NCI-H1105 (cell line): Measurements from ENCODE around the gene WDR90.
"Not testable (repeated sequence)": the region's sequence is repeated elsewhere in the genome, so short reads cannot be mapped to it uniquely, and the experiment has no call there.

Experiments used
- DNase-seq: peaks from one replicate; lab custom pipeline; 2025; lab: John Stamatoyannopoulos, UW

The WDR90 gene

DNA sequence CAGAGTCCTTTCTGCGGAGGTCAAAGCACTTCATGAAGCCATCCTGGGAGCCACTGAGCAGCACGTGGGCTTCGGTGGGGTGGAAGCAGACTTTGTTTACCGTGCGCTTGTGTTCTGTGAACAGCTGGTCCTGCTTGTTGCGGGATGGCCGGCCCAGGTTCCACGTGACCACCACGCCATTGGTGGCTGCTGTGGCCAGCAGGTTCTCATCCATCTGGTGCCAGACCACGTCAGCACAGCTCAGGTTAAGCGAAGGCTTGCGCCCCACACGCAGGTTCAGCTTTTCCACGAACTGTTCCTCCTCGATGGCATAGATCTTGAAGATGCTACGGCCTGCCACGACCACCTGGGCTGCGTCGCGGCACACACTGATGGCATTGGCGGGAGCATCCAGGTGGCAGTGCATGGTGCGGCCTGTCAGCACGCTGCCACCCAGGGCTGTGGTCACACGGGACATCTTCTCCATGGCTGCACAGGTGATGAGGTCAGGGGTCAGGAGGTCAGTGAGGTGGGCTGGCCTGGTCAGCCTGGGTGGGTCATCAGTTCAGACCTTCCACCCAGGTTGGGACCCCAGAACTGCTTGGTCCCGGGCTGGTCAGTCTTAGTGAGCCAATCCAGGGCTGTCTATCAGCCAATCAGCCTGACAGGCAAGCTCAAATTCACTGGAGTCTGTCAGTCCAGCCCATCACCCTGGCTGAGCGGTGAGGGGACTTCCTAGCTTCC, 40.2 kb downstream of the WDR90 start:
- no peak for DNase-seq

DNA sequence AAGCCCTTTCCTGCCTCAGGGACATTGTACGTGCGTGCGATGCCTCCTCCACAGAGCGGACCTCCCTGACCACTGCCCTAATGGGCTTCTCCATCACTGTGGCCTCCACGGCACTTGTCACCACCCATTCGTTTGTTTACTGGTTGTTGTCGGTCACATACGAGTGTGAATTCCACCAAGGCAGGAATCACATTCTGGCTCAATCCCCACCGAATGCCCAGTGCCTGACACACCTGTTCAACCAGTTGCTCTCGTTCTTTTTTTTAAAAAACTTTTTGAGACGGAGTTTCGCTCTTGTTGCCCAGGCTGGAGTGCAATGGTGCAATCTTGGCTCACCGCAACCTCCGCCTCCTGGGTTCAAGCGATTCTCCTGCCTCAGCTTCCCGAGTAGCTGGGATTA, 42.1 kb downstream of the WDR90 start:
- DNase-seq: not testable (repeated sequence)

DNA sequence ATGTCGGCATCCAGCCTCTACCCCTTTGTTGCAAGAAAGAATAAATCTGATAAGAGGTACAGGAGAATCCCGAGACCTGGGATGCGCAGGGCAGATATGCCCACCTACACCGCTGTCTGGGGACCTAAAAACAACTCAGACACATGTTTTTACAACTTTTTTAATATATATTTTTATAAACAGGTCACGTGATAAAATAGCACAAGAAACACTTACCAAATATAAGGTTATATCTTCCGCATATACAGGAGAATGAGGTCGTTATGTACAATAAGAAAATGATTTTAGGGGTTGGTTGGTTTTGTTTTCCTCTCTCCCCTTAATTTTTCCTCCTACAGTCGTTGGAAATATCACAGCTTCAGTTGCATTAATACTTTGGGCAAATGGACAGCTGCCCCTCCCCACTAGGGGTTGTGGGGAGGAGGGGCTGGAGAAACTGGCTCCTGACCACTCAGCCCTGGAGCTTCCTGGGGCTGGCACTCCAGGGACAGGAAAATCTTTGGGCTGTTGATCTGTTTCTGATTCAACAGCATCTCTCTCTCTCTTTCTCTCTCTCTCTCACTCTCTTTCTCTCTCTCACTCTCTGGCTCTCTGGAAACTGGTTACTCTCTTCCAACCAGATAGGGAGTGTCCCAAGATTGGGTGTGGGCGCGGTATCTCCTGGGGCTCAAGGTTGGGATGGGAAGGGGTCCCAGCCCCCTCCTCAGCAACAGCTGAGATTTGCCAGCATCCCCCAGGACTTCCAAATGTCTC, 43.4 kb downstream of the WDR90 start:
- DNase-seq: no peak

DNA sequence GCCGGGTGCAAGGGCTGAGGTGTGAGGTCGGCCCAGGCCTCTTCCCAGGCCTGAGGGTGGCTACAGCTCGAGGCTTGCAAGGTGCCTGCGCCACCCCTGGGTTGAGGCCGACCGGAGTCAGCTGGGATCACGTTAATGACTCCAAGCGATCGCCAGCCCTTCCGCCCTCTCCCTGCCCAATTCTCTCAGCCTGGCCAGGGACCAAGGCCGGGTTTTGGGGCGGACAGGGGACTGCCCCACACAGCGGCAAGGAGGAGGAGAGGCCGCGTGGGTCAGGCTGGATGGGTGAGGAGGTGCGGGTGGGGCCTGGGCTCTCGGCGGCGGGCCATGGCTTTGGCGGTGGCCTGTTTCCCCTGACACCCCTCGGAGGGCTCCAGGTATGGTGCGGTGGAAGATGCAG, 44.2 kb downstream of the WDR90 start:
- DNase-seq: no peak

DNA sequence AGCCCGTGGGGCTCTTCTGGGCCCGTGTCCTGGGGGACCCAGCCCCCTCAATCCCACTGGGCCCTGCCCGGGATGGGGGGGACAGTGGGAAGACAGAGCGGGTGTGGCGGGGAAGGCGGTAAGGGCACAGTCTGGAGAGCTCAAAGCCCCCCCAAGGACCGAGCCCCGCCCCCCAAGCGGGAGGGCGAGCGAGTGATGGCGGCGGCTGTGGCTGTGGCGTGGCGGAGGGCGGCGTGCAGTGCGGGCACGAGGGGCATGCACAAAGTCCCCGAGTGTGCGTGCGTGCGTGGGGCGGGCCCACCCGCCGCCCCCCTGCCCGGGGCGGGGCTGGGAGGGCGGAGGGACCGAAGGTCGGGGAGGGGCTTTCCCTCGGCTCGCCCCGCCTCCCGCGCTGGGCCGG, 44.6 kb downstream of the WDR90 start:
- no peak for DNase-seq

DNA sequence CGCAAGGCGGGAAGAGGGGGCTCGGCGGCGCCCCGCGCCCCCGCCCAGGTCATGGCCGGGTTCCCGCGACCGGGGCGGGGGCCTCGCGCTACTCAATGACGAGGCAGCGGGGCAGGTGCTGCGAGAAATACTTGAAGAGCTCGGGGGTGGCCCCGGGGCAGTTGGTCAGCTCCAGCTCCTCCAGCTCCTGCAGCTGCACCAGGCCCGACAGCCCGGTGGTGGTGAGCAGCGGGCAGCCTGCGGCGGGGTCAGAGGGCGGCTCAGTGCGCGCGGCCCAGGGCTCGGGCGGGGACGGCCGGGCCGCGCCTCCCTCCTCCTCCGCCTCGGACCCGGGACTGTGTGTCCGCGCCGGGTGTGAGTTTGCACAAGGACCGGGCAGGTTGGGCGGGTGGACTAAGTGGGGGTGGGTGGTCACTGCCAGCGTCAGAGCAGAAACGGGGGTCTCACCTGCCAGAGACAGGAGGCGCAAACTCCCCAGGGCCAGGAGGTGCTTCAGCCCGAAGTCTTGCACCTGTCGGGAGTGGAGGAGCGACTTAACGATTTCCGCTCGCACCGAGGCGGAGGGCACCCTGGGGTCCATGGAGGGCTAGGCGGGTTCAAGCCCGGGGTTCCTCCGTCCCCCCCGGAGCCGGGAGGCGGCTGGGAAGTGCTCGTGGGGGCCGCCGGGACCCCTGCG, 45.2 kb downstream of the WDR90 start:
- no peak for DNase-seq

DNA sequence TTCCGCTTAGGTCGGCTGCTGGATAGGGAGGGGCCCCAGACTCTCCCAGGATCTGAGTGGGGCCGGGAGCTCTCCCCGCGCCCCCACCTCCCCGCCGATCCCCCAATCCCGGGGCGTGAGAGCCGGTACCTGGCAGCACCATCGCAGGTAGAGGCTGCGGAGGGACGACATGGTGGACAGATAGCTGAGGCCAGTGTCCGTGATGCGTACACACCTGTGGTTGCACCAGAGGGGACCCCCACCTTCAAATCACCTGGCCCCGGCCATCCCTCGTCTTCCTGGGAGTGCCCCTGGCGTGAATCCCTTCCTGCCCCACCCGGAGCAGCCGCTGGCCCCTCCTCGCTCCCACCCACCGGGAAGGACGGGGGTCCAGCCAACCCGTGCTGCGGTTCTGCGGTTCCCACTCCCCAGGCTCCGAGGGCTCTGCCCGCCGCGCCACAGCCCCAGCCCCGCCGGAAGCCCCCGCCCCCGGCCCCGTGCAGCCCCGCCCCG, 45.7 kb downstream of the WDR90 start:
- no peak for DNase-seq

DNA sequence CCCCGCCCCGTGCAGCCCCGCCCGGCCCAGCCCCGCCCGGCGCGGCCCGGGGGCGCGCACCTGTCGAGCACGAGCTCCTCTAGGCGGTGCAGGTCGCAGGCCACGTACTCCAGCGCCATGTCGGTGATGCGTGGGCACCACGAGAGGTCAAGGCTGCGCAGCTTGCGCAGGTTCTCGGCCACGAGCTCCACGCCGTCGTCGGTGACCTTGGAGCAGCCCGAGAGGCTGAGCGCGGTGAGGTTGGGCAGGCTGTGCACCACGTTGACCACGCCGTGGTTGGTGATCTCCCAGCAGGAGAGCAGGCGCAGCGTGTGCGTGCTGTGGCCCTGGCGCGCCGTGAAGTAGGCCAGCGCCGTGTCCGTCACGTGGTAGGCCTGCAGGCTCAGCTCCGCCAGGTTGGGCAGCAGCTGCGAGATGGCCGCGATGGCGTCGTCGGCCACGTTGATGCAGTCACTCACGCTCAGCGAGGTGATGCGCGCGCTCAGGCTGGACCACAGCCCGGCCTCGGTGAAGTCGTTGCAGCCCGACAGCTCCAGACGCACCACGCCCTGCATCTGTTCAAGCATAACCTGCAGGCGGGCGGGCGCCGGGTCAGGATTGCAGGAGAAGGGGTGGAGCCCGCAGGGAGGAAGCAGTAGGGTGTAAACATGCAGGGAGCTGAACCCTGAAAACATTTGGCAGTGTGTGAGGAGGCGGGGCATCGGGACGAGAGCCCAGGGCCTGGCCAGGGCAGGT, 46.4 kb downstream of the WDR90 start:
- DNase-seq: peak; percentile 75

DNA sequence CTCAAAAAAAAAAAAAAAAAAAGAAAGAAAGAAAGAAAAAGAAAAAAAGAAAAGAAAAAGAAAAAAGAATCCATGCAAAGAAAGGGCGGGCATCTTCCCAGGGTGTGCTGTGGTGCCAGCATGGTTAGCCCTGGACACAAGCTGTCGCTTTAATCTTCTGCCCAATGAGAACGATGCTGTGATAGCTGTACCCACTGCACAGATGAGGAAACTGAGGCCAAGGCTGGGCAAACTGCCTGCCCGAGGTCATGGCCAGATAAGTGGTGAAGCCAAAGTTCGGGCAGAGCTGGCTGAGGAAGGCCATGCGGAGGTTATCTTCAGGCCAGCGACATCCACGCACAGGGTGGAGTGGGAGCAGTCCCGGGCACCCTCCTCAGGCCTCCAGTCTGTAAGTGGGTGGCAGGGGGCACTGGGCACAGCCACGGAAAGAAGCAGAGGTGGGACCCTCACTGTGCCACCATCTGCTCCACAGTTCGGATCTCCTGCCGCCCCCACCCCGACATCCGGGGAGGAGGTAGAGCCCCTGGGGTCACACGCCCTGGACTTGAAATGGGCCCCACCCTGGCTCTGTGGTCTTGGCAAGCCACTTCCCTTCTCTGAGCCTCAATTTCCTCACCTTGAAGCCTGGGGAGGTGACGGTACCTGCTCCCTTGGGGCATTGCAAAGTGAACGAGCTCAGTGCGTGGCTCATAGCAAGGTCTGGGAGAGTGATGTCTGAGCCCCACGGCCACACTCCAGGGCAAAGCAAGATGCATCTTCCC, 49.9 kb downstream of the WDR90 start:
- no peak for DNase-seq

DNA sequence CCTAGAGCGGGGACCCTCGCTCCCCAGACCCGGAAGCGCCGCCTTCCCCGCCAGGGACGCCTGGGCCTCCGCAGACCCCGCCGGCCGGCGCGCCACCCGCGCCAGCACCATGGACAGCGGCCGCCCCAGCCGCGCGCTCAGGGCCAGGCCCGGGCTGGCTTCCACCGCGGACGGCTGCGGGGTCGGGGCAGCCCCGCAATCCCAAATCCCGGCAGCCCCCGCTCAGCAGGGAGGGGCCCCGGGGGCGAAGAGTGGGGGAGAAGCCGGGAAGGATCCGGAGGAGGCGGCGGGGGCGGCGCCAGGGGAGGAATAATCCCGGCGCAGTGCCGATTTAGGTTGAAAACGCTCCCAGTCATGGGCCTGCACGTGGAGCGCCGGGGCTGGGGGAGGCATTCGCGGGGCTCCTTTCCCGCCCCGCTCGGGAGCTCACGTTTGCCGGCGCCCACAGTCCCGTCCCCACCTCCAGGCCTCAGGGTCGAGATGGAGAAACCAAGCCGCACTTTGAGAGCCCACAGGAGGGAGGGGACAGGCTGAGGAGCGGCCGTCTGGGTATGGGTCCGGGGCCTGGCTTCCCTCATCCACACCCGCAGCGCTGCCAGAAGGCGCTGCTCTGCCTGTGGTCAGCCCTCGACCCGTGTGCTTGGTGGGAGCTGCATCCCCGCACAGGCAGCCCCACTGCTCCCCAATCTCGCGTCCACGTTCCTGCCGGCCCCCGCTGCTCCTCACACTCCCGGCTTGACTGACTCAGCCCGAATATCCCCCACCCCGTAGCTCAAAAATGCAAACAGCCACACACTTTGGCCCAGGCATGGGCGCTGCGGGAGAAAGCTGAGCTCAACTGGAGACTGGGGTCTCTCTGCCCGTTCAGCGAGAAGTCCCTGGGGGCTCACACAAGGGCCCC, 51.8 kb downstream of the WDR90 start:
- no peak for DNase-seq

DNA sequence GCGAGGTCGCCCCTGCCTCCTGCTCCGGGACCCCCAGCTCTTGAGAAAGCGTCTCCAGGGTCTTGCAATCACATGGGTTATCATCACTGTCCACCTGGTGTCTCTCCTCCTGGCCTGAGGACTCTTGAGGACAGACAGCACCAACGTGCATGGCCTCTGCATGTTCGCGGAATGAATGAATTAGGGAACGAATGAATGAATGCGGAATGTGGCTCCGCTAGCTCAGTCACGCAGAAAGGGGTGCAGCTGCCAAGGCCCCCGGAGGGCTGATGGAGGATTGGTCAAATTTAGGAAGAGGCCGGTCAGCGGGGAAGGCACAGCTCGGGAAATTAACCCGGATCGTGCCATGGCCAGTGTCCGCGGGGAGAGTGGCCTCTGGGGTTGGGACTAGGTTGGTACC, 53.2 kb downstream of the WDR90 start:
- DNase-seq: no peak

DNA sequence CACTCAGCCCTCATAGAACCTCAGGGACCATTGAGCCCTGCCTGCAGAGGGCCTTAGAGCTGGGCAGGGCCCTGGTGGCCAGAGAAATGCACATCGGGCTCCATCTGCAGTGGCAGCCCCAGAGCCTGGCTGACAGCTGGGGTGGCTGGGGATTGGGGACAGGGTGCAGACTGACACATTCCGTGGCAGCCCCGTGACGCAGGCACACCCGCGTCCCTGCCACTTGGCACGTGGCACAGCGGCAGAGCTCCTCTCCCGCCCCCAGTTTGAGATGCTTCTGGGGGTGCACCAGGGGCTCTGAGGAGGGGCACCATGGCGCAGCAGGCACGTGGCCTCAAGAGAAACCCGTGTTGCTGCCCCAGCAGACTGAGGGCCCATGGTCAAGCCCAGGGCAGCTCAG, 54.2 kb downstream of the WDR90 start:
- no peak for DNase-seq

DNA sequence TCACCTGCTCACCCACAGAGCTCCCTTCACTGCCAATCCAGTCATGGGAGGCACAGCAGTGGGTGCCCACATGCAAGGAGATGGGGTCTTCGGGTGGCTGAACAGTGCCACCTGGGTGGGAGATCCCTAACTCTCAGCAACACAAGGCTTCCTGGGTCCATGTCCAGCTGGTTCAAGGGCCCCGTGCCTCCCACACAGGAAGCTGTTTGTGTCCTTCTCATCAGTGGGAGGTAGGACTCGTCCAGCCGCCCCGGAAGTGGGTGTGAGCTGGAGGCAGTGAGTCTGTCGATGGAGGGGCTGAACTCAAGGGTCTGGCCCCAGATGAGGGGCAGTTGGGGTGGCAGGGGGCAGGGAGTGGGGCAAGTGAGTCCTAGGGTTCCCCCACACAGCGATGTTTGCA, 54.9 kb downstream of the WDR90 start:
- DNase-seq: no peak

DNA sequence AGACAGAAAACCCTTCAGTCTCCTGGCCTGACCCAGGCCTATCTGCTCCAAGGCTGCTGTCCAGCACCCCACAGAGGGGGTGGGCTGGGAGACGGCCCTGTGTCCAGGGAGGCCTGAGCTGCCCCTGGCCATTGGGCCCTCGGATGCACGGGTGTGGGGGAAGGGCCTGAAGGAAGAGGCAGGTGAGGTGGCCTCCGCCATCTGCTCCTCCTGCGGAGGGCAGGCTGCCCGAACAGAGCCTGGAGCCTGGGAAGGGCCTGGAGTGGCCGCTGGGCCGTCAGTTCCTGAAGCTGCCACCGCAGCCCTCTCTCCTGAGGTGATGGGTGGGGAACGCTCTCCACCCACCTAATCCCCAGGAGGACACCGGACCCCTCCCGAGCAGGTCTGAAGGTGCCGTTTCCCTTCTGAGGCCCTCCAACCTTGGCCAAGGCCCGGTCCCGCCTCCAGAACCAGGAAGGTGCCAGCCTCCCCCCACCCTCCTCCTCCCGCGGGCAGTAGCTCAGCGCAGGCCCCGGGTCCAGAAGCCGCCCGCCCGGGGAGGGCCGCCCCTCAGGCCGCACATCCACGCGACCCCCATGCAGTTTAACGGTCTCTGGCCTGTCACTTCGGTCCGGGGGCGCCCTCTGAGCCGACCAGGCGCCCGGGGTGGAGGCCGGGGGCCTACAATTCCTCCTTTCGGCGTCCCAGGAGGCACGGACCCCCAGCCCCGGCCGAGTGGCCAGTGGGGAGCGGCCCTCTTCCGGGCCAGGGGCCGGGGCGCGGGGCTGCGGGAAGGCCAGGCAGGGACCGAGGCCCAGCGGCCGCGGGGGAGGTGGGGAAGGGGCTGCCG, 55.6 kb downstream of the WDR90 start:
- DNase-seq: no peak

DNA sequence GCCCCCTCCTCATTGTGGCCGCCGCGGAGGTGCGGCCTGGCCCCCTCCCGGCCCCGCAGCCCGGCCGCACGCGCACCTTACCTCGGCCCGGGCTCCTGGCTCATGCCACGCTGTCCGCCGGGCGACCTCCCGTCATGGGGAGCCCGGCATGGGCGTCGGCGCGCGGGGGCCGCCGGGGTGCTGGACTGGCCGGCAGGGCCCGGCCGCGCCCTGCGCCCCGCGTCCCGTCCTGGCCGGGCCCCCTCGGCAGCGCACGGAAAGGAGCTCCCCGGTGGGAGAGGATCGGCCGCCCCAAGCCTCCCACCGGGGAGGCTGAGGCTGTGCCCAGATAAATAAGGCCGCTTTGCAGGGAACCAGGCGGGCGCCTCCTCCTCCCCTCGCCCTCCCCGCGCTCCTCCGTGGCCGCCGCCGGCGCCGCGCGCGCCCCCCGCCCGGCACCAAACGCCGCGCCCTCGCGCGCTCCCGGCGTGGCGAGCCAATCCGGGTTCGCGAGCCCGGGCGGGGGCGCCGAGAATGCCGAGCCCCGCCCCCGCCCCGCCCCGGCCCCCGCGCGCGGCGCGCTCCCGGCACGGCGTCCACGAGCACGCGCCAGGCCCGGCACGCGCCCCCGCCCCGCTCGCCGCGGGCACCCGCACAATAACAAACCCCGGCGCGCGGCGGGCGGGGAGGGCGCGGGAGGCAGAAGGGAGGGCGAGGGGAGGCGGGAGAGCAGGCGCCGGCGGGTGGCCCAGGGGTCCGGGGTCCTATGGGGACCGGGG, 56.4 kb downstream of the WDR90 start, which contains the start of gene FBXL16:
Gene FBXL16 (minus strand): TSS at position 371 of the 758 bp plus-strand sequence. CDS start 8,396 bp downstream, outside the sequence.
- DNase-seq: peak; percentile 40

DNA sequence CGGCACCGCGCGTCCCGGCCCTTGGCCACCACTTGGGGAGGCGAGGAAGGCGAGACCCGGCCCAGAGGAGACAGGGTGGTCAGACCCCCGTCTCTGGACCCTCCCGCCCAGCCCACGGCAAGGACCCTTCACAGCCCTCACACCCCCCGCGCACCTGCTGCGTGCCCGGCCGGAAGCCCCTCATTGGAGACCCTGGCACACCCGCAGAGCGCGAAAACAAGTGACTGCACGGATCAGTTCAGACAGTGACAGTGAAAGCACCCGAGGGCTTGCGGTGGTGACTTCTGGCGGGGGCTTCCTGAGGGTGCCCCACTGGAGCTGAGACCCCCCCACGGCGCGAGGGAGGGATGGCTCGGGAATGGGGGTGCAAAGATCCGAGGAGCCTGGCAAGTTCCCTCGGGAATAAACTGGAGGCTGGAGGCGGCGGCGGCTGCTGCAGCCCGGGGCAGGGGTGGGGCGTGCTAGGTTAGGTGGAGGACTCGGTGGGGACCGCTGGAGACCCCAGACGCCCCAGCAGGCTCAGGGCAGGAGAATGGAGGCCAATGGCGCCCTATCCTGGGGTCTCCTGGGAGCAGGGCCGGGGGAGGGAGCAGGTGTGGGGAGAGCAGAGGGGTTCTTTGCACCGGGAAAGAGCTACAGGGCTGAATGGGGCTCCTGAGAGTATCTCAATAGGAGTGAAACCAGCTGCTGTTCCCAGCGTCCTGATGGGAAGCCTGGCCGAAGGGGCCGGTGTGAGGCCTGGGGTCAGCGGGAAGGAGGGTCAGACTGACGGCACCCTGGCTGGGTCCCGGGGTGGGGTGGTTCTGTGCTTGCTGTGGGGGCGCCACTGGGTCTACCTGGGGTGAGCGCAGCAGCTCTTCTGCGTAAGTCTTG, 57.3 kb downstream of the WDR90 start:
- DNase-seq: no peak

DNA sequence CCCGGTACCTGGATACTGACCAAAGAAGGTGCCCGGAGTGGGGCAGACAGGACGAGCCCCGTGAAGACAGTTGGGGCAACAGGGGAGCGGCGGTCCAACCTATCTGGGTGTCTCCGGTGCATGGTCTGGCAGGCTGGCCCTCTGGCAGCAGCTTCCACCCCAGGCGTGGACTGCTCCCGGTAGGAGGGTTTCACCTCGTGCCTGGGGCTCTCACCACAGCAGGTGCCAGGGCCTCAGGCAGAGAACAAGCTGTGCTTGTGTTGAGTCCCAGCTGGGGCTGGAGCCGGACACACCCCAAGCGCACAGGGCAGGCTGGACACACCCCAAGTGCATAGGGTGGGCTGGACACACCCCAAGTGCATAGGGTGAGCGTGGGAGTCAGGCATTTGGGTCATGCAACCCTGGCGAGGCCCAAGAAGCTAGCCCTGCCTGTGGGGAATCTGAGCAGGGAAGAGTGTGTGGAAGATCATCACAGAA, 57.9 kb downstream of the WDR90 start:
- DNase-seq: no peak
